Measurements from ENCODE around the gene ARL5C. TPM values are rescaled to one million over a fixed set of nuclear protein-coding genes. Genes with fewer than 3 reads are reported as not detected.

The ARL5C gene
- total RNA-seq, 1 experiment from 2014 or later, result not detected

DNA sequence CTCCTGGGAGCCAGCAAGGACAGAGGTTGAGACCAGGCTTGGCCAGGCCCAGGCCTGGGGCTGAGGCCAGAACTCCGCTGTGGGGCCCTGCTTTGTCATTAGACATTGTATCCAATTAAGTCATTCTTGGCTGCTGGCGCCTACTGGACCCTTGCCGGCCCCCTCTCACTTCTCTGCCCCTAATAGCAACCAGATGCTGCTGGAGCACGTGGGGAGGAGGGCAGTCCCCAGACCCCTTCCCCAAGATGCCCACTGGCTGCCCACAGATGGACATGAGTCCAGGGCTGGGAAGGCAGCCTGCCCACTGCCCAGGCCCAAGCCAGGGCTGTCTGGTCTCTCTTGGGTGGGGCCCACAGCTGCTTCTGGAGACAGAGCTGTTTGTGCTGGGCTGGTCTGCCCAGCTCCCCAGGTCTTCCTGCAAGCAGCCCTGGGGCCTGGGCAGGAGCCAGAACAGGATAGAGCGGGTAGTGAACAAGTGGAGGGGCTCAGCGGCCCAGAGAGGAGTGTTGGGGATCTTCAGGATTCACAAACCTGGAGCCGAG lies 22.3 kb downstream of the ARL5C start:
- H4K91ac ChIP-seq (ENCODE audit: insufficient read length, low read depth, low read length), result no peak overlapping the region
- WGBS (ENCODE audit: extremely low coverage, insufficient read length, low lambda C conversion rate), result no CpG with 5 or more reads among the region's 7 CpGs
- no peak overlapping the region for H2BK120ac ChIP-seq (ENCODE audit: low read depth, low read length, poor library complexity, severe bottlenecking)
- no peak overlapping the region for H2AFZ ChIP-seq (ENCODE audit: low read length)
- H3K4ac ChIP-seq (ENCODE audit: low read depth, low read length), result no peak overlapping the region
- no peak overlapping the region for H4K8ac ChIP-seq (replicated peaks; ENCODE audit: insufficient read length, low read depth, low read length)
- H3K14ac ChIP-seq (ENCODE audit: insufficient read depth, low read length), result no peak overlapping the region
- no peak overlapping the region for H3K4me2 ChIP-seq (ENCODE audit: insufficient read depth, insufficient read length, low read length)
- no peaks in the 10 kb centered on the region for H3K9me3 ChIP-seq (ENCODE audit: control insufficient read depth, low read depth, low read length)
- no peak for TF ChIP-seq CTCF (conservative IDR thresholded peaks at IDR 0.05)
- H3K36me3 Mint-ChIP-seq (ENCODE audit: insufficient read depth in 1 of 3, low read depth in 3 of 3), result no peaks in the 10 kb centered on the region
- no peak overlapping the region for H2BK12ac ChIP-seq (ENCODE audit: insufficient read length, low read depth, low read length)
- no peaks in the 10 kb centered on the region for H3K79me2 ChIP-seq (ENCODE audit: insufficient read depth, low read length)
- DNase-seq, result no peak
- no peaks in the 10 kb centered on the region for H4K20me1 ChIP-seq (ENCODE audit: control insufficient read depth, insufficient read depth, insufficient read length)
- no peak overlapping the region for H2BK5ac ChIP-seq (ENCODE audit: insufficient read length, low read length)
- peaks cover 5% of the 10 kb centered on the region for H3K27me3 Mint-ChIP-seq (ENCODE audit: low read depth)
- no peak overlapping the region for H3K9ac ChIP-seq (ENCODE audit: extremely low read depth, insufficient read length, low read length)
- no peak overlapping the region for H3K56ac ChIP-seq (ENCODE audit: insufficient read length, low read depth, low read length)
- H4K5ac ChIP-seq (ENCODE audit: insufficient read length, low read depth, low read length), result no peak overlapping the region
- H3K27me3 ChIP-seq (ENCODE audit: insufficient read depth, low read length), result no peaks in the 10 kb centered on the region
- H2BK20ac ChIP-seq (ENCODE audit: low read depth, low read length, poor library complexity, severe bottlenecking), result no peak overlapping the region
- no peak overlapping the region for H2BK15ac ChIP-seq (ENCODE audit: low read depth, low read length)
- H3K18ac ChIP-seq (ENCODE audit: insufficient read length, low read depth, low read length), result no peak overlapping the region
- no peak overlapping the region for H2AK5ac ChIP-seq (ENCODE audit: insufficient read length, low read length)
- no peak overlapping the region for H3K27ac Mint-ChIP-seq
- H3K23me2 ChIP-seq (ENCODE audit: insufficient read length, low read depth, low read length, poor library complexity, severe bottlenecking), result no peaks in the 10 kb centered on the region
- no peaks in the 10 kb centered on the region; a peak in 1 of 5 replicates for H3K9me3 Mint-ChIP-seq
- H3T11ph ChIP-seq (ENCODE audit: low read length), result no peak overlapping the region
- H3K79me1 ChIP-seq (ENCODE audit: insufficient read depth, low read depth, low read length, poor library complexity, severe bottlenecking), result no peaks in the 10 kb centered on the region
- no peak overlapping the region for H3K27ac ChIP-seq (ENCODE audit: insufficient read length, low read depth, low read length)
- no peak overlapping the region for H3K4me3 Mint-ChIP-seq
- no peaks in the 10 kb centered on the region for H3K4me1 ChIP-seq (ENCODE audit: insufficient read depth, low read length)
- H3K4me1 Mint-ChIP-seq, result peaks cover 0 to 9% of the 10 kb centered on the region in 2 experiments; a peak in 2 of 4 replicates
- H3K23ac ChIP-seq (ENCODE audit: insufficient read length, low read depth, low read length), result no peak overlapping the region
